ENCODE results near the gene UBE3C. TPM values are rescaled to one million over a fixed set of nuclear protein-coding genes. Genes with fewer than 3 reads are reported as not detected.

Gene UBE3C
- total and polyA plus RNA-seq, 2 of the 13 experiments (the other 11 are each of a cell fraction or from before 2014, with no cell fraction given), result 27.0 to 48.2 TPM

DNA sequence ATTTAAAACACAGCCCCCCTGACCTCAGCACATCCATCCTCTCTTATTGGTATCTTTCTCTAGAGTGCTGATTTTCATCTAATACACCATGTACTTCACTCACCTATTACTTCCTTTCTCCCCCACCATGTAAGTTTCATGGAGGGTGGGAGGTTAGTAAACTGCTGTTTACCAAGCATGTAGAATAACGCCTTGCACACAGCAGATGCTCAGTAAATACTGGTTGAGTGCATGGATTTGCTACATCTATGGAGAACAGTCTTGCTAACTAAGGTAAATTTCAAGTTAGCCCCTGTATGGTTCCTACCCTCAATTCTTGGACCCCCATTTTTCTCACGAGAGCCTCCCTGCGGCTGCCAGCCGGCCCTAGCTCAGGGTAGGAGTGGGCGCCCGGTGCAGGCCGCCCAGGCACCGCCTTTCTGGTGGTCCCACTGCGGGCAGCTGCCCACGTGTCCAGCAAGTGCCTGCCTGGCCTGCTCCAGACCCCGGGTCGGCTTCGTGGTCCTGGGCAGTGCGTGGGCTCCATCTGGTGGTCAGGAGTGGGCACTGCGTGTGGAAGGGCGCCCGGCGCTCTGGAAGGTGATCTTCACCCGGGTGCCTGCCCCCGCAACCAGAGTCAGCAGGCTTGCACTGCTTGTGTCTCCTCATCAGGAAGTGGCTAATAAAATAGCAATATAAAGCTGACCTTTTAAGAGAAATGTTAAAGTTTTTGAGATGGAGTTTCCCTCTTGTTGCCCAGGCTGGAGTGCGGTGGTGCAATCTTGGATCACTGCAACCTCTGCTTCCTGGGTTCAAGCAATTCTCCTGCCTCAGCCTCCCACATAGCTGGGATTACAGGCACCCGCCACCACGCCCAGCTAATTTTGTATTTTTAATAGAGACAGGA is 134.7 kb downstream of the UBE3C start (continued):
- TF ChIP-seq, protein P1, sequence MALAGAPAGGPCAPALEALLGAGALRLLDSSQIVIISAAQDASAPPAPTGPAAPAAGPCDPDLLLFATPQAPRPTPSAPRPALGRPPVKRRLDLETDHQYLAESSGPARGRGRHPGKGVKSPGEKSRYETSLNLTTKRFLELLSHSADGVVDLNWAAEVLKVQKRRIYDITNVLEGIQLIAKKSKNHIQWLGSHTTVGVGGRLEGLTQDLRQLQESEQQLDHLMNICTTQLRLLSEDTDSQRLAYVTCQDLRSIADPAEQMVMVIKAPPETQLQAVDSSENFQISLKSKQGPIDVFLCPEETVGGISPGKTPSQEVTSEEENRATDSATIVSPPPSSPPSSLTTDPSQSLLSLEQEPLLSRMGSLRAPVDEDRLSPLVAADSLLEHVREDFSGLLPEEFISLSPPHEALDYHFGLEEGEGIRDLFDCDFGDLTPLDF (CRISPR knock-in tag; IDR thresholded peaks at IDR 0.05), result no peak
- no peak for TF ChIP-seq CREM (IDR thresholded peaks at IDR 0.05)
- TF ChIP-seq CREM (CRISPR knock-in tag; IDR thresholded peaks at IDR 0.05), result no peak
- peak; percentile 29; the same call in 1 of the 2 replicates for TF ChIP-seq ELF3 (CRISPR knock-in tag; IDR thresholded peaks at IDR 0.05)
- TF ChIP-seq WIZ (CRISPR knock-in tag; IDR thresholded peaks at IDR 0.05), result no peak
- no peak for TF ChIP-seq TEAD2 (CRISPR knock-in tag; IDR thresholded peaks at IDR 0.05)
- TF ChIP-seq, protein P2, sequence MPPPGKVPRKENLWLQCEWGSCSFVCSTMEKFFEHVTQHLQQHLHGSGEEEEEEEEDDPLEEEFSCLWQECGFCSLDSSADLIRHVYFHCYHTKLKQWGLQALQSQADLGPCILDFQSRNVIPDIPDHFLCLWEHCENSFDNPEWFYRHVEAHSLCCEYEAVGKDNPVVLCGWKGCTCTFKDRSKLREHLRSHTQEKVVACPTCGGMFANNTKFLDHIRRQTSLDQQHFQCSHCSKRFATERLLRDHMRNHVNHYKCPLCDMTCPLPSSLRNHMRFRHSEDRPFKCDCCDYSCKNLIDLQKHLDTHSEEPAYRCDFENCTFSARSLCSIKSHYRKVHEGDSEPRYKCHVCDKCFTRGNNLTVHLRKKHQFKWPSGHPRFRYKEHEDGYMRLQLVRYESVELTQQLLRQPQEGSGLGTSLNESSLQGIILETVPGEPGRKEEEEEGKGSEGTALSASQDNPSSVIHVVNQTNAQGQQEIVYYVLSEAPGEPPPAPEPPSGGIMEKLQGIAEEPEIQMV (CRISPR knock-in tag; IDR thresholded peaks at IDR 0.05; ENCODE audit: low read depth), result peak; percentile 64
- TF ChIP-seq, protein P3, sequence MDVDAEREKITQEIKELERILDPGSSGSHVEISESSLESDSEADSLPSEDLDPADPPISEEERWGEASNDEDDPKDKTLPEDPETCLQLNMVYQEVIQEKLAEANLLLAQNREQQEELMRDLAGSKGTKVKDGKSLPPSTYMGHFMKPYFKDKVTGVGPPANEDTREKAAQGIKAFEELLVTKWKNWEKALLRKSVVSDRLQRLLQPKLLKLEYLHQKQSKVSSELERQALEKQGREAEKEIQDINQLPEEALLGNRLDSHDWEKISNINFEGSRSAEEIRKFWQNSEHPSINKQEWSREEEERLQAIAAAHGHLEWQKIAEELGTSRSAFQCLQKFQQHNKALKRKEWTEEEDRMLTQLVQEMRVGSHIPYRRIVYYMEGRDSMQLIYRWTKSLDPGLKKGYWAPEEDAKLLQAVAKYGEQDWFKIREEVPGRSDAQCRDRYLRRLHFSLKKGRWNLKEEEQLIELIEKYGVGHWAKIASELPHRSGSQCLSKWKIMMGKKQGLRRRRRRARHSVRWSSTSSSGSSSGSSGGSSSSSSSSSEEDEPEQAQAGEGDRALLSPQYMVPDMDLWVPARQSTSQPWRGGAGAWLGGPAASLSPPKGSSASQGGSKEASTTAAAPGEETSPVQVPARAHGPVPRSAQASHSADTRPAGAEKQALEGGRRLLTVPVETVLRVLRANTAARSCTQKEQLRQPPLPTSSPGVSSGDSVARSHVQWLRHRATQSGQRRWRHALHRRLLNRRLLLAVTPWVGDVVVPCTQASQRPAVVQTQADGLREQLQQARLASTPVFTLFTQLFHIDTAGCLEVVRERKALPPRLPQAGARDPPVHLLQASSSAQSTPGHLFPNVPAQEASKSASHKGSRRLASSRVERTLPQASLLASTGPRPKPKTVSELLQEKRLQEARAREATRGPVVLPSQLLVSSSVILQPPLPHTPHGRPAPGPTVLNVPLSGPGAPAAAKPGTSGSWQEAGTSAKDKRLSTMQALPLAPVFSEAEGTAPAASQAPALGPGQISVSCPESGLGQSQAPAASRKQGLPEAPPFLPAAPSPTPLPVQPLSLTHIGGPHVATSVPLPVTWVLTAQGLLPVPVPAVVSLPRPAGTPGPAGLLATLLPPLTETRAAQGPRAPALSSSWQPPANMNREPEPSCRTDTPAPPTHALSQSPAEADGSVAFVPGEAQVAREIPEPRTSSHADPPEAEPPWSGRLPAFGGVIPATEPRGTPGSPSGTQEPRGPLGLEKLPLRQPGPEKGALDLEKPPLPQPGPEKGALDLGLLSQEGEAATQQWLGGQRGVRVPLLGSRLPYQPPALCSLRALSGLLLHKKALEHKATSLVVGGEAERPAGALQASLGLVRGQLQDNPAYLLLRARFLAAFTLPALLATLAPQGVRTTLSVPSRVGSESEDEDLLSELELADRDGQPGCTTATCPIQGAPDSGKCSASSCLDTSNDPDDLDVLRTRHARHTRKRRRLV (CRISPR knock-in tag; IDR thresholded peaks at IDR 0.05), result no peak
- no peak for TF ChIP-seq ZNF773 (CRISPR knock-in tag; IDR thresholded peaks at IDR 0.05; ENCODE audit: borderline replicate concordance)
- TF ChIP-seq, protein P4, sequence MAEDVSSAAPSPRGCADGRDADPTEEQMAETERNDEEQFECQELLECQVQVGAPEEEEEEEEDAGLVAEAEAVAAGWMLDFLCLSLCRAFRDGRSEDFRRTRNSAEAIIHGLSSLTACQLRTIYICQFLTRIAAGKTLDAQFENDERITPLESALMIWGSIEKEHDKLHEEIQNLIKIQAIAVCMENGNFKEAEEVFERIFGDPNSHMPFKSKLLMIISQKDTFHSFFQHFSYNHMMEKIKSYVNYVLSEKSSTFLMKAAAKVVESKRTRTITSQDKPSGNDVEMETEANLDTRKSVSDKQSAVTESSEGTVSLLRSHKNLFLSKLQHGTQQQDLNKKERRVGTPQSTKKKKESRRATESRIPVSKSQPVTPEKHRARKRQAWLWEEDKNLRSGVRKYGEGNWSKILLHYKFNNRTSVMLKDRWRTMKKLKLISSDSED (CRISPR knock-in tag; IDR thresholded peaks at IDR 0.05), result no peak
- TF ChIP-seq SMC3 (IDR thresholded peaks at IDR 0.05; ENCODE audit: low read length), result peak; percentile 42; the same call in 1 of the 2 replicates
- no peak for TF ChIP-seq SIX1 (CRISPR knock-in tag; IDR thresholded peaks at IDR 0.05; ENCODE audit: borderline replicate concordance)
- TF ChIP-seq, protein P5, sequence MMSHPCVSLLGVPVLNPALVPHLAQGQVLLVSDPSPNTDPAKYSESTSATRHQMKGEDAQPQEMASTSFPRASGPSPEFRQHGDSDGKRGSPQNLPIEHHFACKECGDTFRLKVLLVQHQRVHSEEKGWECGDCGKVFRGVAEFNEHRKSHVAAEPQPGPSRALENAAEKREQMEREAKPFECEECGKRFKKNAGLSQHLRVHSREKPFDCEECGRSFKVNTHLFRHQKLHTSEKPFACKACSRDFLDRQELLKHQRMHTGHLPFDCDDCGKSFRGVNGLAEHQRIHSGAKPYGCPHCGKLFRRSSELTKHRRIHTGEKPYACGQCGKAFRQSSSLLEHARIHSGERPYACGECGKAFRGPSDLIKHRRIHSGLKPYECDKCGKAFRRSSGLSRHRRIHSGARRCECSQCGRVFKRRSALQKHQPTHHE (CRISPR knock-in tag; IDR thresholded peaks at IDR 0.05; ENCODE audit: borderline replicate concordance), result no peak
- peak; percentile 66 for TF ChIP-seq TARDBP (CRISPR knock-in tag; IDR thresholded peaks at IDR 0.05)
- TF ChIP-seq, protein P6, sequence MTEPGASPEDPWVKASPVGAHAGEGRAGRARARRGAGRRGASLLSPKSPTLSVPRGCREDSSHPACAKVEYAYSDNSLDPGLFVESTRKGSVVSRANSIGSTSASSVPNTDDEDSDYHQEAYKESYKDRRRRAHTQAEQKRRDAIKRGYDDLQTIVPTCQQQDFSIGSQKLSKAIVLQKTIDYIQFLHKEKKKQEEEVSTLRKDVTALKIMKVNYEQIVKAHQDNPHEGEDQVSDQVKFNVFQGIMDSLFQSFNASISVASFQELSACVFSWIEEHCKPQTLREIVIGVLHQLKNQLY (CRISPR knock-in tag; IDR thresholded peaks at IDR 0.05), result peak; percentile 92
- TF ChIP-seq KLF15 (CRISPR knock-in tag; IDR thresholded peaks at IDR 0.05; ENCODE audit: borderline replicate concordance), result peak; percentile 48; the same call in 1 of the 2 replicates
- TF ChIP-seq NFIC (IDR thresholded peaks at IDR 0.05; ENCODE audit: low read length), result no peak
- no peak; the same call in 1 of the 2 replicates for TF ChIP-seq NR2F2 (IDR thresholded peaks at IDR 0.05; ENCODE audit: borderline replicate concordance, low read depth)

All from HepG2 (cell line).